ENCODE measurements around the gene CFAP100.
A peak's percentile ranks its signal among the peaks of the same experiment; 100 is the strongest.

The CFAP100 gene

DNA sequence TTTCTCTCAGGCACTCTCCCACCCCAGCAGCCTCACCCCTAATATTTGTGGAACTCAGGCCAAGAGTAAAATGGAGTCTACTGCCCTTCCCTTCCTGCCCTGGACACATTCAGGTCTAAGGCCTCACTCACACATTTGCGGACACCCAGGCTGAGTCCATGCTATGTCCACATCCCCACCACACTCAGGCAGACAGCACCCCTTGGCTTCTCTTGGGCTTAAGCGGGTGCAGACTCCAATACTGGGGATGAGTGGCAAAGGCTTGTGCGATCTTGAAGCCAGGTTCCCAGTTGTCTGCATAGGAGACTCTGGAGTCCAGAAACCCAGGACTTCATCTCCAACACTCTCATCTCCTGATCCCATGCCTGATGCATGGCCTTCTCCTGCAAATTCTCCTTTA, 17.5 kb upstream of the CFAP100 start:
- DNase-seq = no peak

GRCh38 chr3:126378341-126378751, 16.4 kb upstream of the CFAP100 start:
- no peak for DNase-seq

- no peak for DNase-seq
Observed at GRCh38 chr3:126380011-126380768, 14.5 kb upstream of the CFAP100 start.

DNA sequence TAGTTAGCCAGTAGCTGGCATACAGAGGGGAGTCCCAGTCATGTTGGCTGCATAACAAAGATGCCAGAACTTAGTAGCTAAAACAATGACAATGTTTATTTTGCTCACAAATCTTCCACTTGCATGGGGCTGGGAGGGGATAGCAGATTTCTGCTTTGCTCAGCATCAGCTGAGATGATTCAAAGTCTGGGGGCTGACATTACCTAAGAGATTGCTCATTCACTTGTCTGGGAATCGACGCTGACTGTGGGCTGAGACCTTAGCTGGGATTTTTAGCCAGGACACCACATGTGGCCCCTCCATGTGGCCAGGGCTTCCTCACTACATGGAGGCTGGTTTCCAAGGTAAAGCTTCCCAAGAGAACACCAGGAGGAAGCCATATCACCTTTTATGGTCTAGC, 12.7 kb upstream of the CFAP100 start:
- DNase-seq = no peak

GRCh38 chr3:126389112-126389793, 5.5 kb upstream of the CFAP100 start:
- DNase-seq = peak; percentile 79

DNA sequence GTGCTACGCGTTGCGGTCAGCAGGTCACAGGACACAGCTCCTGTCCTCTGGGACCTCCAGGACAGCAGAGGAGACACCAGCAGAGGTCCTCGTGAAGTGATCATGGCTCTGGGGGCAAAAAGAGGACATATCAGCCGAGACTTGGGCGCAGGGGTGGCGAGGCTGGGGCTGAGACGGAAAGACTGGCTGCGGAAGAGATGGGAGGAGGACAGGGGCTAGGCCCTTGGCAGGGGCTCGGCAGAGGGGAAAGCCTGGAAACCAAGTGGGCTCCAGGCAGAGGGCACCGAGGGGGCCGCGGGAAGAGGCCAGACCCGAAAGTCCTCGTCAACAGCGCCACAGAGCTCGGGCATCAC, 4.9 kb upstream of the CFAP100 start:
- DNase-seq = no peak

DNA sequence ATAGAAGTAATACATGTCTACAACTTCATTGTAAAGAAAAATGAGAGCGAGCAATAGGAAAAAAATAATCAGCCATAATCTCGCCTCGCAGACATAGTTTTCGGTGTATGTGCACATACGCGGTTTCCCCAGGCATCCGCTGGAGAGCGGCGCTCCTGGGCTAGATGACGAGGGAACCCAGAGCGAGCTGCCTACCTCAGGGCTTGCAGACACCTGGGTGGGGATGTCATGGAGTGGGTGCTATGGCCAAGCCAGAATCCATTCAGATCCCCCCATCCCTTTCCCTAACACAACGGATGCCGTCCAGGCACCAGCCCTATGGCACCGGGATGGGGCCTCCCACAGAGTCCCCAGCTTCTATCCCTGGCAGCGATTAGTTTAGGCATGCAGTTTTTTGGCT, 4.5 kb upstream of the CFAP100 start:
- DNase-seq = no peak

DNA sequence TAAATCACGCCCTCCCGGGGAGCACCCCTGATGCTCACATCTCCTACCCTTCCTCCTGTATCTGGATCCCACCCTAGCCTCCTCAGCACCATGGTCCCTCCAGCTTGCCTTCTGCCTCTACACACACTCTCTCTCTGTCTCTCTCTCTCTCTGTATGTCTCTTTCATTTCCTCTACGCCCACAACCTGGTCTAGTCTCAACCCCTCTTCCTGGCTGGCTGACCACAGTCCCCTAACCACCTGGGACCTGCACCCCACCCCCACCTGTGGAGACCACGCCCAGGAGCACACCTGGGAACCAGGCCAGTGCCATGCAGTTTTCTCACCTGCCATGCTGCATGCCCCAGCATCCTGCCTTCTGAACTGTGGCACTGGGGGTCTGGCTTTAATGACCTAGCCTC, 4.0 kb upstream of the CFAP100 start:
- DNase-seq = no peak

GRCh38 chr3:126391631-126392030, 3.1 kb upstream of the CFAP100 start:
- DNase-seq = no peak

GRCh38 chr3:126392246-126392645, 2.5 kb upstream of the CFAP100 start:
- DNase-seq = no peak

DNA sequence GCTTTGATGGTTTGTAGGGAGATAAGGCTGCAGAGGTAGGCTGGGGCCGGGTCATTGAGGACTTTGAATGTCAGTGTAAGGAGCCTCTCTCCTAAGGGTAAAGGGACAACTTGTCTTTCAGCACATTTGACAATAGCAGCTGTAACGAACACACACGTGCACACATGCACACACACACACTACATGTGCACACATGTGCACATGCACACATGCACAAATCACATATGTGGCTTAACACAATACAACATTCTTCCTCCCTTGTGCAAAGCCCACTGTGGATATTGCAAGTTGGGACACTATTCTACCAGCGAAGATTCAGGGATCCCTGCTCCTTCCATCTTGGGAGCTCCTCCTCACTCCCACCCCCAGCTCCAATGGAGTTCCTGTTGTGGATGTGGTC, 1.1 kb upstream of the CFAP100 start:
- DNase-seq = no peak

DNA sequence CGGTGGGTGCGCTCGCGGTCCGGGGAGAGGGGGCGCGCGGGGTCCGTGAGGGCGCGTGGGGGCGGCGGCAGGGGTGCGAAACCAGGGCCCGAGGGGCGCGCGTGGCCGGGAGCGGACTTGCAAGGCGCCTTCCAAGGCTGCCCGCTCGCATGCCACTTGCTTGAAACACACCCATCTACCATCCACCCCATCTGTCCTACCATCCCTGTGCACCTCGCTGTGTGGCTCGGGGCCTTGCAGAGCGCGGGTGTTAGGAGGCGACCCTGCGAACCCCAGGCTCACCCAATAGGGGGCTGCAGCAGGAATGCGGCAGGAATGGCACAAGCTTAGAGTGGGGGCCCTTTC, 240 bp downstream of the CFAP100 start:
- DNase-seq = no peak

DNA sequence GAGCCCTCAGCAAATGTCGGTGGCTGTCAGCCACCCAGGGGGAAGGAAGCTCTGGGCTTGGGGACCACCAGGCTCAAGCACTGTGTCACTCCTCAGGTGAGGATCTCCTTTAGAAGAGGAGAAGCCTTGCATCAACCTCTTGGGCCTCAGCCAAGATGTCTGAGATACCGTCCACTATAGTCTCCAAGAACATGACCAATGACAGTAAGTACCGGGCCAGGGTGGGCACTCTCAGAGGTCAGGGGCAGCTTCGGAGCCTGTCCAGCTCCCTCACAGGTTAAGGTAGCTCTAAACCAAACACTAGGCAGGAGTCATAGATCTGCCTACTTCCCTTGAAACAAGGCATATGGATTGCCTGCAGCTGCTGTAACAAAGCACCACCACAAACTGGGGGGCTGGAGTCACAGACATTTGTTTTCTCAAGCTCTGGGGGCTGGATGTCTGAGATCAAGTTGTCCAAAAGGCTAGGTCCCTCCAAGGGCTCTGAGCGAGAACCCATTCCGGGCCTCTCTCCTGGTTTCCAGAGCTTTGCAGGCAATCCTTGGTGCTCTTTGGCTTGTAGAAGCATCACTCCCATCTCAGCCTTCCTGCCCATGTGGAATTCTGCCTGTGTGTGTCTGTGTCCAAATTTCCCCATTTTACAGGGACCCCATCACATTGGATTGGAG, 1.3 kb downstream of the CFAP100 start:
- DNase-seq = no peak

DNA sequence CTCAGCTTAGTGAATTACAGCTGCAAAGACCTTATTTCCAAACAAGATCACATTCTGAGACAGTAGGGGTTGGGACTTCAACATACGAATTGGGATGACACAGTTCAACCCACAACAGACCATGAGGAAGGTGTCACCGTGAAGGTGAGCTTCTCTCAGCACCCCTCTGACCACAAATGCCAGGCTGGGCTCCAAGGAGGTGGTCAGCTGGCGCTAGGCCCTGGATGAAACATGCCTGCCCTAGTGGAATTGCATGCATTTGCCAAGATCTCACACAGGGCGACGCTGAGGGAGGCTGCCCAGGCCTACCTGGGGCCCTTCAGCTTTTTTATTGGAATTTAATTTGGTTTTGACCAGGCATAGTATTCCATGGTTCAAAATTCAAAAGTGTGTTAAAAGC, 1.8 kb downstream of the CFAP100 start:
- no peak for DNase-seq

GRCh38 chr3:126397610-126398422, 3.1 kb downstream of the CFAP100 start:
- no peak for DNase-seq

DNA sequence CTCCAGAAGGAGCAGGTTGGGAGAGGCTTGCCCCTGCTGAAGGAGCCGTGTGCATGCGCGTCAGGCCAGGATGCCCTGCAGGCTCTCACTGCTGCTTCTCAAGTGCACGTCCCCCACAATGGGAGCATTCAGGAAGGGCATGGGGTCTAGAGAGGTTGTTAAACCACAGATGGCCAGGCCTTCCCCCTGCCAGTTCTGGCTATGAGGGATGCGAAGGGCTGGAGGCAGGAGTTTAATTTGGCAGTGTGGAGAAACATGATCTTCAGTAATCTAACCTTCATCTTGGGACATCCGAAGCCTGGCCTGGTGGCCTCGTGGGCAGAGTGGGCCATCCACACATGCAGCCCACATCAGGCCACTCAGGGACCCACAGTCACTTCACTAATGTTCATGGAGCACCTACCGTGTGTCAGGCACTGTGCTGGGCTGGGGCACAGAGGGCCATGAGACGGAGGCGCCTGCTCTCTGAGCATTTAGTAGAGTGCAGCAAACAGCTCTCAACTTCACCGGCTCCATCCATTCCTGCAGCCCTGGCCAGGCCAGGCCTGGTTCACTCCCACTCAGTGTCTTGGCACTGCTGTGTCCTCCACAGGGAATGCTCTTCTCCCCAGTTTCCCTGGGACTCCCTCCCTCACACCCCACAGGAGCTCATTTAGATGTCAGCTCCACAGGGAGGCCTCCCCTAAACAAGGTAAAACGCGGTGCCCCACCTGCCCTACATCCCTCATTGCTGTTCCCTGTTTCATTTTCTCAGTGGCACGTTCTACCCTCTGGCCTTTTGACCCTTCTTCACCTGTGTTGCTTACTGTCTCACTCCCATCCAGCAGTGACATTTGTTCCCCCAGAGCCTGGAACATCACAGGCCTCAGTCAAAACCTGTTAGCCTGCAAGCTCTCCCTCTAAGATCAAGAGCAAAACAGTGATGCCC, 4.0 kb downstream of the CFAP100 start:
- no peak for DNase-seq

- no peak for DNase-seq
Observed at GRCh38 chr3:126399351-126399735, 4.6 kb downstream of the CFAP100 start.

GRCh38 chr3:126399756-126400155, 5.0 kb downstream of the CFAP100 start:
- DNase-seq = no peak

DNA sequence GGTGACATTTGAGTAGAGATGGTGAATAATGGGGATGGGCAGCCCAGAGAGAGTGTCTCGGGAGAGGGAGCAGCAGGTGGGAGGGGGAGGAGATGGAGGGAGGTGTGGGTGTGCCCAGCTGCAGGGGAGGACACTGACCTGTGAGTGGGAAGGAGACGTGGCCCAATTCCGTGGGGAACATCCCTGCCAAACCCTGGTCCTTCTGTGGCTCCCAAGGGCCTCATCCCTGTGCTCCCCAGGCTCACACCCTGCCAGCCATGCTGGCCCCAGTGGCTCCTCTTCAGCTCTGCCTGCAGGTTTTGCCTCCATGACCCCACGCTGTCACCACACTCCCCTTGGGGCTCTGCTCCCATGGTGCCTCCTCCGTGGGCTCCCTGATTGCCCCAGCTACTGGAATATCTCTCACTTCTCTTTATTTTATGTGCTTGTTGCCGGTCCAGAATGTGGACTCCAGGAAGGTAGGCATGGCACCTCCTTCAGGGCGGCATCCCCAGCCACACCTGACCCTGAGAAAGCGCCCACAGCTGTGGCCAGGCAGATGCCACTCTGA, 7.0 kb downstream of the CFAP100 start:
- DNase-seq = no peak

DNA sequence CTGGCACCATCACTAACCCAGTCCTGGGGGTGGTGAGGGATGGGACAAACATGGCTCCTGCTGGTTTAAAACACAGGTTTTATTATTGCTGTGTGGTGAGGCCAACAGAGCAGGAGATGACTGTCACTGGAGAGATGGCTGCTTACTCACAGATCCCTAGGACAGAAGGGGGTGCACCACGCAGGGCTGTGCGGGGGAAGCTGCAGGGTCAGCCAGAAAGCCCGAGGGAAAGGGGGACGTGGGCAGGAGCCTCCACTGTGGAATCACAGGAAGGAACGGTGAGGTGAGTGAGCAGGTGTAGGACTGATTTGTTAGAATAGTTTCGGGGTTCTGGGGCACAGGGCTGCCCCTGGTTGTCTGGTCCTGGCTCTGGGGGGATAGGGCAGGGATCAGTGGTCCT, 7.5 kb downstream of the CFAP100 start:
- DNase-seq = no peak

DNA sequence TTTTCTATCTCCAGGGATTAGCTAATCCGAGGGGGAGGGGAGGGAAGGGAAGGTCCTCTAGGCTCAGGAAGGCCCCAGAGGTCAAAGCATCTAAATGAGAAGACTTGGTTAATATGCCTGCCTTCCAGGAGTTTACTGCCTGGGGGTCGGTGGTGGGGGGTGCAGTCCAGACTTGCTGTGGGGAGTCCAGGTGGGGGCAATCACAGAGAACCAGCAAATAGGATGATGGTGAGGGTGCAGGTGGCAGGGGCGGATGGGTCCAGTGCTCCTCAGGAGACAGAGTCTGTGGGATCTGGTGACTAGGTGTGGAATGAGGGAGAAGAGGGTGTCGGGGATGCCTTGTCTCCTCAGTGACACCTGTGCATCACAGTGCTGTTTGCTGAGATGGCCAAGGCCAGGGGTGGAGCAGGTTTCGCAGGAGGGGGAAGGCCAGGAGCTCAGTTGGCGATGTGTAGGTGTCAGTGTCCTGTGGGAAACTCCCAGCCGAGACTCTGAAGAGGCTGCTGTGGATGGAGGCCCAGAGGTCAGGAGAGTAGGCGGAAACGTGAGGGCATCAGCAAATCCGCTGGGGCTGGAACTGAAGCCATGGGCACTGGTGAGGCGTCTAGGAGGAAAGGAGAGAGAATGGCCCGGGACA, 8.1 kb downstream of the CFAP100 start:
- no peak for DNase-seq
